Adrenal gland (tissue), 5 donors: ENCODE measurements around the gene DNAJC6.

Experiments
- POLR2A ChIP-seq, 2 donors: fragments of 450-650 bp; IDR thresholded peaks; one replicate each; pipeline ENCODE4 v1.6.1; 2017; ENCODE audit warnings: antibody characterized with exemption in 2 of 2, mild to moderate bottlenecking in 2 of 2, moderate library complexity in 1 of 2
- TF ChIP-seq, protein P1 (sequence below), 6 experiments: fragments of 450-650 bp in 4 of 6; fragments of 200-600 bp in 2 of 6; sonication (generic) in 1 of 6; IDR thresholded peaks; 1 replicate in 5 of 6; 2 replicates in 1 of 6; pipeline versions ENCODE4 v1.5.1 to v1.8.0; 2016 to 2021; ENCODE audit warnings: antibody characterized with exemption in 6 of 6, mild to moderate bottlenecking in 2 of 6, moderate library complexity in 1 of 6
- donor health status: DM: no; HTN: no; CAD: no.

DNA sequence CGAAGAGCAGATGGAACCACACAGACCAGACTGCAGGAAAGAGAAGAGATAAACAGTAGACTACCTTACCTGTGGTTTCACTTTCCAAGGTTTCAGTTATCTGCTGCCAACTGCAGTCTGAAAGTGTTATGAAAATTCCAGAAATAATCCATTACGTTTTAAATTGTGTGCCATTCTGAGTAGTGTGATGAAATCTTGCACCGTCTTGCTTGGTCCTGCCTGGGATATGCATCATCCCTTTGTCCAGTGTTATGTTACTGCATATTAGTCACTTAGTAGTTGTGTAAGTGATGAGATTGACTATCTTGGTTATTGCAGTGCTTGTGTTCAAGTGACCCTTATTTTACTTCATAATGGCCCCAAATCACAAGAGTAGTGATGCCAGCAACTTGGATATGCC is 33.9 kb downstream of the DNAJC6 start:
- TF ChIP-seq, protein P1, sequence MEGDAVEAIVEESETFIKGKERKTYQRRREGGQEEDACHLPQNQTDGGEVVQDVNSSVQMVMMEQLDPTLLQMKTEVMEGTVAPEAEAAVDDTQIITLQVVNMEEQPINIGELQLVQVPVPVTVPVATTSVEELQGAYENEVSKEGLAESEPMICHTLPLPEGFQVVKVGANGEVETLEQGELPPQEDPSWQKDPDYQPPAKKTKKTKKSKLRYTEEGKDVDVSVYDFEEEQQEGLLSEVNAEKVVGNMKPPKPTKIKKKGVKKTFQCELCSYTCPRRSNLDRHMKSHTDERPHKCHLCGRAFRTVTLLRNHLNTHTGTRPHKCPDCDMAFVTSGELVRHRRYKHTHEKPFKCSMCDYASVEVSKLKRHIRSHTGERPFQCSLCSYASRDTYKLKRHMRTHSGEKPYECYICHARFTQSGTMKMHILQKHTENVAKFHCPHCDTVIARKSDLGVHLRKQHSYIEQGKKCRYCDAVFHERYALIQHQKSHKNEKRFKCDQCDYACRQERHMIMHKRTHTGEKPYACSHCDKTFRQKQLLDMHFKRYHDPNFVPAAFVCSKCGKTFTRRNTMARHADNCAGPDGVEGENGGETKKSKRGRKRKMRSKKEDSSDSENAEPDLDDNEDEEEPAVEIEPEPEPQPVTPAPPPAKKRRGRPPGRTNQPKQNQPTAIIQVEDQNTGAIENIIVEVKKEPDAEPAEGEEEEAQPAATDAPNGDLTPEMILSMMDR (IDR thresholded peaks at IDR 0.05) = no peak
- TF ChIP-seq POLR2A (IDR thresholded peaks at IDR 0.05) = no peak
